GM19099 (cell line): ENCODE measurements around the gene YBX1.
A peak's percentile ranks its signal among the peaks of the same experiment; 100 is the strongest.

Source experiments
- POLR2A ChIP-seq: IDR thresholded peaks from 3 replicates; pipeline ENCODE4 v1.6.1; 2011; ENCODE audit warnings: low read depth; ENCODE audit not compliant: insufficient read length; ENCODE audit errors: extremely low read depth

YBX1 gene

GRCh38 chr1:42681741-42682483, at the start of gene YBX1:
Gene YBX1 (plus strand): TSS chr1:42682418. CDS start chr1:42682566, 148 bp downstream.
- TF ChIP-seq POLR2A: peak; percentile 89

GRCh38 chr1:42639116-42639515, 43.1 kb upstream of the YBX1 start:
- no peak for TF ChIP-seq POLR2A

GRCh38 chr1:42646056-42646455, 36.2 kb upstream of the YBX1 start:
- no peak for TF ChIP-seq POLR2A

GRCh38 chr1:42657201-42657600, 25.0 kb upstream of the YBX1 start:
- TF ChIP-seq POLR2A: no peak

- peak; percentile 91 for TF ChIP-seq POLR2A
These were observed 24.0 kb upstream of the YBX1 start, which contains the start of gene PPIH for GRCh38 chr1:42657981-42658876. Gene PPIH (plus strand): TSS chr1:42658423. CDS start chr1:42658447, 24 bp downstream.

GRCh38 chr1:42658877-42659337, 23.3 kb upstream of the YBX1 start:
- no peak for TF ChIP-seq POLR2A

- no peak for TF ChIP-seq POLR2A
These were observed 21.2 kb upstream of the YBX1 start for GRCh38 chr1:42660907-42661500.

GRCh38 chr1:42669936-42670335, 12.3 kb upstream of the YBX1 start:
- no peak for TF ChIP-seq POLR2A

GRCh38 chr1:42670425-42670824, 11.8 kb upstream of the YBX1 start:
- TF ChIP-seq POLR2A: no peak

- no peak for TF ChIP-seq POLR2A
These were observed 8.0 kb upstream of the YBX1 start for GRCh38 chr1:42674214-42674613.

GRCh38 chr1:42674682-42675081, 7.5 kb upstream of the YBX1 start:
- no peak for TF ChIP-seq POLR2A

- TF ChIP-seq POLR2A: no peak
These were observed 6.8 kb upstream of the YBX1 start for GRCh38 chr1:42675467-42675866.

- TF ChIP-seq POLR2A: no peak
These were observed 5.6 kb upstream of the YBX1 start for GRCh38 chr1:42676534-42677087.

- no peak for TF ChIP-seq POLR2A
These were observed 2.7 kb upstream of the YBX1 start for GRCh38 chr1:42679364-42679983.
